GM12875 (cell line): Measurements from ENCODE around the gene RNF215.

Experiments used
- H3K4me3 ChIP-seq: one replicate; pipeline ENCODE4 v1.5.1; 2011; ENCODE audit warnings: low read depth, low read length, control low read depth
- TF ChIP-seq, protein P1 (sequence below): IDR thresholded peaks from 2 replicates; pipeline ENCODE4 v1.5.1; 2011; ENCODE audit warnings: low read depth, mild to moderate bottlenecking, control low read depth, inconsistent platforms, low read length, moderate library complexity, borderline replicate concordance; ENCODE audit not compliant: insufficient read depth

The RNF215 gene

GRCh38 chr22:30370641-30371230, 16.5 kb downstream of the RNF215 start:
- H3K4me3 ChIP-seq = no peak overlapping the region
- TF ChIP-seq, protein P1, sequence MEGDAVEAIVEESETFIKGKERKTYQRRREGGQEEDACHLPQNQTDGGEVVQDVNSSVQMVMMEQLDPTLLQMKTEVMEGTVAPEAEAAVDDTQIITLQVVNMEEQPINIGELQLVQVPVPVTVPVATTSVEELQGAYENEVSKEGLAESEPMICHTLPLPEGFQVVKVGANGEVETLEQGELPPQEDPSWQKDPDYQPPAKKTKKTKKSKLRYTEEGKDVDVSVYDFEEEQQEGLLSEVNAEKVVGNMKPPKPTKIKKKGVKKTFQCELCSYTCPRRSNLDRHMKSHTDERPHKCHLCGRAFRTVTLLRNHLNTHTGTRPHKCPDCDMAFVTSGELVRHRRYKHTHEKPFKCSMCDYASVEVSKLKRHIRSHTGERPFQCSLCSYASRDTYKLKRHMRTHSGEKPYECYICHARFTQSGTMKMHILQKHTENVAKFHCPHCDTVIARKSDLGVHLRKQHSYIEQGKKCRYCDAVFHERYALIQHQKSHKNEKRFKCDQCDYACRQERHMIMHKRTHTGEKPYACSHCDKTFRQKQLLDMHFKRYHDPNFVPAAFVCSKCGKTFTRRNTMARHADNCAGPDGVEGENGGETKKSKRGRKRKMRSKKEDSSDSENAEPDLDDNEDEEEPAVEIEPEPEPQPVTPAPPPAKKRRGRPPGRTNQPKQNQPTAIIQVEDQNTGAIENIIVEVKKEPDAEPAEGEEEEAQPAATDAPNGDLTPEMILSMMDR = no peak

- TF ChIP-seq, protein P1 = no peak
- H3K4me3 ChIP-seq = no peak overlapping the region
Observed at GRCh38 chr22:30368420-30368819, 18.8 kb downstream of the RNF215 start.

GRCh38 chr22:30365891-30366290, 21.3 kb downstream of the RNF215 start:
- TF ChIP-seq, protein P1 = no peak
- no peak overlapping the region for H3K4me3 ChIP-seq

- no peak overlapping the region for H3K4me3 ChIP-seq
- TF ChIP-seq, protein P1 = no peak
Observed at GRCh38 chr22:30362651-30363281, 24.4 kb downstream of the RNF215 start.

- TF ChIP-seq, protein P1 = no peak
- no peak overlapping the region for H3K4me3 ChIP-seq
Observed at GRCh38 chr22:30361916-30362650, 25.1 kb downstream of the RNF215 start.

GRCh38 chr22:30358541-30358940, 28.7 kb downstream of the RNF215 start:
- H3K4me3 ChIP-seq = no peak overlapping the region
- TF ChIP-seq, protein P1 = no peak
